Islet of Langerhans (tissue), 1 donor: ENCODE results near the gene ULK1.

ENCODE experiments used
- FAIRE-seq: peaks from one replicate; lab custom pipeline; 2011; peaks lifted over from hg19 to GRCh38; lab: Jason Lieb, UNC

ULK1 gene

GRCh38 chr12:131892711-131893604, 1.5 kb upstream of the ULK1 start:
- FAIRE-seq = no peak

- no peak for FAIRE-seq
These were observed 663 bp upstream of the ULK1 start for GRCh38 chr12:131893605-131894312.

GRCh38 chr12:131894981-131895639, 688 bp downstream of the ULK1 start:
- no peak for FAIRE-seq

GRCh38 chr12:131895640-131896079, 1.2 kb downstream of the ULK1 start:
- FAIRE-seq = no peak

- no peak for FAIRE-seq
These were observed 1.8 kb downstream of the ULK1 start for GRCh38 chr12:131896080-131896810.

GRCh38 chr12:131896811-131897270, 2.4 kb downstream of the ULK1 start:
- no peak for FAIRE-seq

- FAIRE-seq = no peak
These were observed 2.9 kb downstream of the ULK1 start for GRCh38 chr12:131897276-131897675.

GRCh38 chr12:131897875-131898274, 3.5 kb downstream of the ULK1 start:
- no peak for FAIRE-seq

- no peak for FAIRE-seq
These were observed 6.0 kb downstream of the ULK1 start for GRCh38 chr12:131900397-131900796.

GRCh38 chr12:131901431-131902331, 7.3 kb downstream of the ULK1 start:
- no peak for FAIRE-seq

- no peak for FAIRE-seq
These were observed 8.2 kb downstream of the ULK1 start for GRCh38 chr12:131902332-131903241.

GRCh38 chr12:131903270-131904255, 9.1 kb downstream of the ULK1 start:
- no peak for FAIRE-seq

GRCh38 chr12:131904346-131904745, 9.9 kb downstream of the ULK1 start:
- no peak for FAIRE-seq

GRCh38 chr12:131905081-131905629, 10.7 kb downstream of the ULK1 start:
- no peak for FAIRE-seq

GRCh38 chr12:131905630-131906091, 11.2 kb downstream of the ULK1 start:
- FAIRE-seq = no peak

- no peak for FAIRE-seq
These were observed 13.1 kb downstream of the ULK1 start for GRCh38 chr12:131907379-131908091.
